Tibial nerve (tissue), 4 donors: ENCODE data around the gene NFE2L1. TPM values are rescaled to one million over a fixed set of nuclear protein-coding genes. Genes with fewer than 3 reads are reported as not detected.
"Not testable (repeated sequence)": the region's sequence is repeated elsewhere in the genome, so short reads cannot be mapped to it uniquely, and the experiment has no call there.

ENCODE experiments used
- DNase-seq, 2 donors: peaks; one replicate each; pipeline ENCODE4 v3.0.0-alpha.2; 2019; ENCODE audit warnings: low spot score in 2 of 2
- H3K27ac ChIP-seq, 4 donors: fragments of 200-600 bp; sonication (generic) in 3 of 4; one replicate each; pipeline ENCODE4 v1.5.1; 2017 to 2019; ENCODE audit warnings: mild to moderate bottlenecking in 1 of 4
- H3K27me3 ChIP-seq, 2 donors: fragments of 200-600 bp; sonication (generic) in 1 of 2; one replicate each; pipeline versions ENCODE4 v1.5.1 to v1.6.0; 2017 to 2019
- H3K36me3 ChIP-seq, 3 donors: fragments of 200-600 bp; sonication (generic); one replicate each; pipeline ENCODE4 v1.5.1; 2018 to 2019
- H3K4me1 ChIP-seq, 4 donors: fragments of 200-600 bp; sonication (generic) in 3 of 4; one replicate each; pipeline ENCODE4 v1.5.1; 2017 to 2019
- H3K4me3 ChIP-seq, 4 donors: fragments of 200-600 bp; sonication (generic) in 3 of 4; one replicate each; pipeline ENCODE4 v1.5.1; 2017 to 2019; ENCODE audit warnings: mild to moderate bottlenecking in 1 of 4, moderate library complexity in 1 of 4
- H3K9me3 ChIP-seq, 4 donors: fragments of 200-600 bp; sonication (generic) in 3 of 4; one replicate each; pipeline ENCODE4 v1.5.1; 2017 to 2019
- CTCF ChIP-seq, 5 experiments: fragments of 200-600 bp in 3 of 5; fragments of 450-650 bp in 2 of 5; sonication (generic) in 3 of 5; IDR thresholded peaks; one replicate each; pipeline ENCODE4 v1.5.1; 2016 to 2019; ENCODE audit warnings: antibody characterized with exemption in 5 of 5, mild to moderate bottlenecking in 3 of 5, moderate library complexity in 2 of 5
- EP300 ChIP-seq, 2 donors: sonication (generic); formaldehyde crosslinking; IDR thresholded peaks; one replicate each; pipeline ENCODE4 v1.6.1; 2017; ENCODE audit warnings: antibody characterized with exemption in 2 of 2, mild to moderate bottlenecking in 1 of 2
- POLR2A ChIP-seq, 2 donors: fragments of 450-650 bp; IDR thresholded peaks; one replicate each; pipeline ENCODE4 v1.6.1; 2017; ENCODE audit warnings: antibody characterized with exemption in 2 of 2, mild to moderate bottlenecking in 2 of 2, moderate library complexity in 2 of 2
- WGBS, 2 donors: methylation state at CpG; one replicate each; pipeline ENCODE4 v1.1.5; 2018; 5-methylcytosine and 5-hydroxymethylcytosine counted together
- total RNA-seq, 4 donors: library from RNA; depleted of rRNA; stranded (reverse); fragments of >200 nt; gene quantifications; one replicate each; pipeline ENCODE4 v1.1.0, GENCODE V29; 2016

NFE2L1 gene
- total RNA-seq: 100 to 1,000 TPM; 216 to 327 (median 255) TPM

DNA sequence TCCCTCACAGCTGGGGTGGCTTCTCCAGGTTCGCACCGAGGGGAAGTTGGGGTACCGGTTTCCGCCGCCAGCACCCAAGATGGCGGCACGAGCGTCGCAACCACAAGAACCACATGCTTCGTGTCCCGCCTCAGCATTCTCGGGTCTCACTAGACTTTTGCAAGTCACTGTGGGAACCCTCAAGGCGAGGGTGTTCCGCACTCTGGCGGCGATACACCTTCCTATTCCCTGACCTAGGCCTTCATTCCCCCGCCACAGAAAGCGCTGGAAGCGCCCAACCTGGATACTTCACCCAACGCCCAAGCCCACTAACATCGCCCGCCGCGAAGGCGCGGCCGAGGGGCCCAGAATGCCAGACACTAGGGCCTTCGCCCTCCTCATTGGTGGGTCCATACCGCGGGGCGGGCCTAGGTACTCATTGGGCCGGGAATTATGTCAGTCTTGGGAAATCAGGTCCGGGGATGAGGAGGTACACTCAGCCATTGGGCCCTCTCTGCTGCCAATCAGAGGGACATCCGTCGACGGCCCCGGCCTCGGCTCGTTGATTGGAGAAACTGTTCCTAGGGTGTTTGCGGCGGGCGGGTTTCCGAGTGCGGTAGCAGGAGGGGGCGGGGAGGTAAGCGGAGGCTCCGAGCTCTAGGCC lies at the start of gene NFE2L1:
Gene NFE2L1, plus strand, starts transcription at position 619 of the 643 bp plus-strand sequence. CDS start 2,760 bp downstream, outside the sequence.
- peak in 1 of 5 experiments; percentile 39 for TF ChIP-seq CTCF (IDR thresholded peaks at IDR 0.05)
- peak in 1 of 2 donors; percentile 90 for TF ChIP-seq EP300 (IDR thresholded peaks at IDR 0.05)
- TF ChIP-seq POLR2A (IDR thresholded peaks at IDR 0.05): peak; percentile 60
- H3K4me3 ChIP-seq: peak within 1 kb of the TSS; percentile 71 to 95 (median 87)
- H3K27ac ChIP-seq: peak within 1 kb of the TSS; percentile 93 to 97 (median 96)
- no peaks in the 10 kb centered on the region for H3K9me3 ChIP-seq
- H3K27me3 ChIP-seq: no peaks in the 10 kb centered on the region
- 1% methylated on average over 40 to 47 of the region's 47 CpGs for WGBS, 2 donors
- H3K36me3 ChIP-seq: peaks cover 0 to 12% (median 0%) of the 10 kb centered on the region in 3 donors
- DNase-seq: peak; percentile 99
- H3K4me1 ChIP-seq: peaks cover 0 to 56% (median 34%) of the 10 kb centered on the region in 4 donors

DNA sequence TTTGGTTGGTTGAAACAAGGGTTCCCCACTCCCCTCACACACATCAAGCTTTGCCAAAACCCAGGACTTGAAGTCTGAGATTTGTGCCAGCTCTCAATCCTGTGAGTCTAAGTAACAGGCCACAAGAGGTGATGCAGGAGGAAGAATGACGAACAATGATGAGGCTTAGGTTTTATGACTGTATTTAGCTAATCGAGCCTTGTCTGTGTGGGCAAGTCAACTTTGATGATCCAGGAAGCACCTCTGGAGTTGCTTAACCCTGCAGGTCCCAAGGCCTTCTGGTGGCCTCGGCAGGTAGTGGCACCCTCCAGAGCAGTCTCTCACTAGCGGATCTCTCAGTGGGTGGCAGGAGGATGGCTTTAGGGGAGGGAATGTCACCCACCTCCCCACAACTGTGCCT lies 48.6 kb upstream of the NFE2L1 start:
- 45 to 50% methylated on average over 4 of the region's 4 CpGs for WGBS, 2 donors
- no peak overlapping the region for H3K27ac ChIP-seq
- H3K4me3 ChIP-seq: no peak overlapping the region
- H3K27me3 ChIP-seq: no peaks in the 10 kb centered on the region
- TF ChIP-seq POLR2A (IDR thresholded peaks at IDR 0.05) (no peak), CTCF (IDR thresholded peaks at IDR 0.05) (no peak), EP300 (IDR thresholded peaks at IDR 0.05) (no peak)
- H3K4me1 ChIP-seq: peaks cover 0 to 37% (median 21%) of the 10 kb centered on the region in 4 donors
- H3K9me3 ChIP-seq: no peaks in the 10 kb centered on the region
- DNase-seq: no peak
- no peaks in the 10 kb centered on the region for H3K36me3 ChIP-seq

DNA sequence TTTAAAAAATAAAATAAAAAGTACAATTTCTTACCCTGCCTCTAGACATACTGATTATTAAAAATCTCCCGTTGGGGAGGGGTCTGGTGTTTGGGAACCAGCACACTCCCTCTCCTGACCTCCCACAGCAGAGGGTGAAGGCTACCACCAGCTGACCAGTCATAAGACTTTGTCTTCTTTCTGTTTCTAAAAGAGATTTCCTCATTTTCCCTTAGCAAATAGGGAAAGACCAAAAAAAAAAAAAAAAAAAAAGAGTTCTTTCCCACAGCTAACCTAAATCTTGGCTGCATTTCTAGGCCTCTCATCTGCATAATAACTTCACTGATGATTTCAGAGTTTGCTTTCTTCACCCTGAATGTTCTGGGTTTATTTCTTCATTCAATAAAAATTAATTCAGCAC lies 47.0 kb upstream of the NFE2L1 start:
- 41 to 65% methylated on average over 1 of the region's 1 CpG for WGBS, 2 donors
- Histone ChIP-seq H3K36me3 (no peaks in the 10 kb centered on the region), H3K27ac (peak overlapping the region in 1 of 4 donors; percentile 94), H3K27me3 (no peaks in the 10 kb centered on the region), H3K4me3 (no peak overlapping the region), H3K9me3 (no peaks in the 10 kb centered on the region), H3K4me1 (peaks cover 0 to 29% (median 16%) of the 10 kb centered on the region in 4 donors)
- DNase-seq: no peak
- TF ChIP-seq POLR2A (IDR thresholded peaks at IDR 0.05) (no peak), EP300 (IDR thresholded peaks at IDR 0.05) (no peak), CTCF (IDR thresholded peaks at IDR 0.05) (no peak)

DNA sequence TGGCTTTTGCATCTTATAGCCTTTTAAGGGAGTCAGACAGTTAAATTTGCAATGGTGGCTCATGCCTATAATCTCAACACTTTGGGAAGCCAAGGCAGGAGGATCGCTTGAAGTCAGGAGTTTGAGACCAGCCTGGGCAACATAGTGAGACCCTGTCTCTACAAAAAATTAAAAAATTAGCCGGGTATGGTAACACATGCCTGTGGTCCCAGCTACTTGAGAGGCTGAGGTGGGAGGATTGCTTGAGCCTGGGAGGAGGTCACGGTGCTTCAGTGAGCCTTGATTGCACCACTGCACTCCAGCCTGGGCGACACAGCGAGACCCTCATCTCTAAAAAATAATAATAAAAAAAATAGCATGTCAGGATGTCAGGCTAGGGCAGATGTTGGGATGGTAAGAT lies 46.5 kb upstream of the NFE2L1 start:
- not testable (repeated sequence) for H3K27me3 ChIP-seq, H3K4me3 ChIP-seq, H3K9me3 ChIP-seq, H3K36me3 ChIP-seq, DNase-seq
- H3K4me1 ChIP-seq: peaks cover 0 to 29% (median 16%) of the 10 kb centered on the region in 4 donors
- 91 to 92% methylated on average over 5 of the region's 5 CpGs for WGBS, 2 donors
- peak overlapping the region in 3 of 4 donors; percentile 52 to 94 (median 80) for H3K27ac ChIP-seq

DNA sequence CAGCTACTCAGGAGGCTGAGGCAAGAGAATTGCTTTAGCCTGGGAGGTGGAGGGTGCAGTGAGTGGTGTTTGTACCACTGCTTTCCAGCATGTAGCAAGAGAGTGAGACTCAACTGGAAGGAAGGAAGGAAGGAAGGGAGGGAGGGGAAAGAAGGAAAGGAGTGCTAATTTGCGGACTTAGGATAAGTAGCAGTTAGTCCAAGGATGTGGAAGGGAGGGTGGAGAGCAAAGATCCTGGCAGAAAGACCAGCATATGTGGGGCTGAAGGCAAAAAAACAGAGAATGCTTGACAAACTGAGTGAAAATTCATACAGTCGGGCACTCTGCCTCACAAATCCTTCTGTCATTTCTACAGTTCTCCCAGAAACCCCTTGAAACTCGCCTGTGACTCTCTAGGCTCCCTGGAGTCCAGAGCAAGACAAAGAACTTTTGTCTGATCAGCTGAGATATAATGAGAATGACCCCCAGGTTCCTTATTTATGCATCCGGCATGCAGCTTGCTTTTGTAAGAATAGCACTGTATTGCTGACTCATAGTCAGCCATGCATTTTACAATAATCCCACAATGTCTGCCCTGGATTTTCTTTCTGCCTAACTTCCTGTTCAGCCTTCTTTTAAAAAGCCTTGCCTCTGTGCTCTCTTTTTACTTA lies 45.8 kb upstream of the NFE2L1 start:
- no peaks in the 10 kb centered on the region for H3K36me3 ChIP-seq
- 12 to 21% methylated on average over 4 of the region's 4 CpGs for WGBS, 2 donors
- peak overlapping the region; percentile 3 to 94 (median 66) for H3K27ac ChIP-seq

More for the DNA sequence above, 45.8 kb upstream of the NFE2L1 start:
- no peak for DNase-seq
- H3K4me1 ChIP-seq: peaks cover 0 to 29% (median 16%) of the 10 kb centered on the region in 4 donors
- H3K27me3 ChIP-seq: no peaks in the 10 kb centered on the region
- TF ChIP-seq CTCF (IDR thresholded peaks at IDR 0.05) (no peak), EP300 (IDR thresholded peaks at IDR 0.05) (peak in 1 of 2 donors; percentile 83)
- peak overlapping the region in 1 of 4 donors; percentile 4 for H3K4me3 ChIP-seq
- H3K9me3 ChIP-seq: no peaks in the 10 kb centered on the region
